OCI-LY1 (cell line): ENCODE measurements around the gene GXYLT1.

Source experiments
- CTCF ChIP-seq: fragments of 200-600 bp; sonication (generic), shearing (Covaris generic); IDR thresholded peaks from 2 replicates; pipeline ENCODE4 v1.5.1; 2017; ENCODE audit warnings: mild to moderate bottlenecking, antibody characterized with exemption, low read length, moderate library complexity, mixed read lengths
- EZH2 ChIP-seq: fragments of 200-600 bp; sonication (generic), shearing (Covaris generic); IDR thresholded peaks from 2 replicates; pipeline ENCODE4 v1.8.0; 2017; ENCODE audit warnings: borderline replicate concordance, mixed run types, mild to moderate bottlenecking, antibody characterized with exemption, low read length, moderate library complexity, mixed read lengths

GRCh38 chr12:42172441-42173210 lies 28.0 kb upstream of the GXYLT1 start:
- TF ChIP-seq CTCF (no peak), EZH2 (no peak)
